Adrenal gland (tissue), 12 donors: ENCODE results near the gene FGGY. TPM values are rescaled to one million over a fixed set of nuclear protein-coding genes. Genes with fewer than 3 reads are reported as not detected.

Experiments
- DNase-seq, 7 donors: peaks; one replicate each; pipeline ENCODE4 v3.0.0-alpha.2; 2019 to 2020
- H3K27ac ChIP-seq, 5 donors: fragments of 200-600 bp; sonication (generic) in 4 of 5; 1 replicate in 3 of 5; 2 replicates in 2 of 5; pipeline versions ENCODE4 v1.5.1 to v1.8.0; 2016 to 2020; ENCODE audit warnings: mild to moderate bottlenecking in 1 of 5
- H3K27me3 ChIP-seq: fragments of 200-600 bp; 2 replicates; pipeline ENCODE4 v1.8.0; 2021
- H3K36me3 ChIP-seq, 2 donors: fragments of 200-600 bp; replicated peaks in 1 of 2; 1 replicate in 1 of 2; 2 replicates in 1 of 2; pipeline versions ENCODE4 v1.5.1 to v1.8.0; 2018 to 2022
- H3K4me1 ChIP-seq, 2 donors: fragments of 200-600 bp; replicated peaks in 1 of 2; 1 replicate in 1 of 2; 2 replicates in 1 of 2; pipeline versions ENCODE4 v1.5.1 to v1.8.0; 2018 to 2021
- H3K4me3 ChIP-seq, 4 donors: fragments of 200-600 bp; sonication (generic) in 3 of 4; one replicate each; pipeline ENCODE4 v1.5.1; 2016 to 2018
- H3K9me3 ChIP-seq, 3 donors: fragments of 200-600 bp; sonication (generic) in 1 of 3; replicated peaks in 1 of 3; 1 replicate in 2 of 3; 2 replicates in 1 of 3; pipeline versions ENCODE4 v1.5.1 to v1.8.0; 2016 to 2021
- POLR2A ChIP-seq, 2 donors: fragments of 450-650 bp; IDR thresholded peaks; one replicate each; pipeline ENCODE4 v1.6.1; 2017; ENCODE audit warnings: antibody characterized with exemption in 2 of 2, mild to moderate bottlenecking in 2 of 2, moderate library complexity in 1 of 2
- WGBS, 4 donors: extraction: QIAGEN DNeasy Blood & Tissue Kit in 2 of 4; methylation state at CpG; one replicate each; pipeline versions ENCODE4 v1.1.5 to v1.1.7; 2013 to 2017; 5-methylcytosine and 5-hydroxymethylcytosine counted together
- intact Hi-C, 2 donors: fragments of 100-400 bp; cut with DNase I; formaldehyde crosslinking; loops; one replicate each; pipeline versions ENCODE4 v1.14.1 to v1.15.0; 2022 to 2023
- polyA plus RNA-seq, 3 donors: library from polyadenylated mRNA; stranded (reverse); fragments of 200-250 nt in 2 of 3; fragments of 350-450 nt in 1 of 3; fragmentation: Illumina TruSeq in 1 of 3; extraction: RNeasy Lipid Tissue Mini Kit (QIAGEN cat#74804) in 1 of 3; gene quantifications; one replicate each; pipeline ENCODE4 v1.2.3, GENCODE V29; 2013 to 2014
- total RNA-seq, 9 donors: library from RNA; depleted of rRNA in 4 of 9; stranded (reverse); fragments of >200 nt in 4 of 9; fragments of 120-200 nt in 1 of 9; fragmentation: NEBNext Ultra II Directional in 1 of 9; extraction: Animal tissue kit (Norgen Biotek cat#: 25700) in 1 of 9; gene quantifications; one replicate each; pipeline versions ENCODE4 v1.1.0 to v1.2.4, GENCODE V29; 2013 to 2023
- TF ChIP-seq, protein P1 (sequence below), 6 experiments: fragments of 450-650 bp in 4 of 6; fragments of 200-600 bp in 2 of 6; sonication (generic) in 1 of 6; IDR thresholded peaks; 1 replicate in 5 of 6; 2 replicates in 1 of 6; pipeline versions ENCODE4 v1.5.1 to v1.8.0; 2016 to 2021; ENCODE audit warnings: antibody characterized with exemption in 6 of 6, mild to moderate bottlenecking in 2 of 6, moderate library complexity in 1 of 6
- donor health status: healthy with polysubstance abuse.
- donor health status: Bipolar disorder and iron deficiency.
- donor health status: DM: yes; HTN: yes; CAD: no.
- donor health status: DM: no; HTN: no; CAD: no.
- donor health status: DM: no; HTN: no; CAD: no.
- donor health status: DM: yes; HTN: yes; CAD: no.

FGGY gene
- total and polyA plus RNA-seq, 12 donors, result 7.4 to 75.5 (median 35.0) TPM

DNA sequence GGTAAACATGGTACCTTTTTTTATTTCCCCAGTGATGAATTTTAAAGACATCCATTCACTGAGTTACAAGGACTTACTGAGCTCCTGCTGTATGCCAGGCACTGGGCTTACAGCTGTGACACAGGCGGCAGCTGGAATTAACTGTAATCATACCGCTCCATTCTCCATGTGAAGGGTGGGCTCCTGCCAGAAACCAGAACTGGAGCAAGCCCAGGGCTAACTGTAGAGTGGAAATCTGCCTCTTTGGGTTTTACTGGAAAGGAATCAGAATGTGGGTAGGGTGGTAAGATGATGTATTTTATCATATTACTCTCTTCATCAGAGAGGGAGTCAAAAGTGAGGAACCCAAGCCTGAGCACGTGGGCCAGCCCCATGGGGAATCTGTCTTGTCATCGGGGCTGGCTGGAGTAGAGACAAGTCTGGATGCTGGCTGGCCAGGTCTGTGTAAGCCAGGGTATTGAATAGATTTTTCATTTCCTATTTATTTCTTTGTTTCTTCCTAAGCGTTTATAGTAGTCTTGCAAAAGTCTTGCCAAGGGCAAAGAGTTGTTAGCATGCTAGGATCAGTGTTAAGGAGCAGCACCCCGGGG is 21.5 kb downstream of the FGGY start:
- Histone ChIP-seq H3K27me3 (no peaks in the 10 kb centered on the region), H3K27ac (no peak overlapping the region), H3K4me1 (peaks cover 3 to 16% of the 10 kb centered on the region in 2 donors), H3K4me3 (no peak overlapping the region), H3K36me3 (no peaks in the 10 kb centered on the region), H3K9me3 (no peaks in the 10 kb centered on the region)
- intact Hi-C loops, result no loop called here
- no peak for DNase-seq
- WGBS, 4 donors, result 84 to 90% (median 85%) methylated on average over 6 of the region's 6 CpGs
- TF ChIP-seq POLR2A (IDR thresholded peaks at IDR 0.05), result no peak
- TF ChIP-seq, protein P1, sequence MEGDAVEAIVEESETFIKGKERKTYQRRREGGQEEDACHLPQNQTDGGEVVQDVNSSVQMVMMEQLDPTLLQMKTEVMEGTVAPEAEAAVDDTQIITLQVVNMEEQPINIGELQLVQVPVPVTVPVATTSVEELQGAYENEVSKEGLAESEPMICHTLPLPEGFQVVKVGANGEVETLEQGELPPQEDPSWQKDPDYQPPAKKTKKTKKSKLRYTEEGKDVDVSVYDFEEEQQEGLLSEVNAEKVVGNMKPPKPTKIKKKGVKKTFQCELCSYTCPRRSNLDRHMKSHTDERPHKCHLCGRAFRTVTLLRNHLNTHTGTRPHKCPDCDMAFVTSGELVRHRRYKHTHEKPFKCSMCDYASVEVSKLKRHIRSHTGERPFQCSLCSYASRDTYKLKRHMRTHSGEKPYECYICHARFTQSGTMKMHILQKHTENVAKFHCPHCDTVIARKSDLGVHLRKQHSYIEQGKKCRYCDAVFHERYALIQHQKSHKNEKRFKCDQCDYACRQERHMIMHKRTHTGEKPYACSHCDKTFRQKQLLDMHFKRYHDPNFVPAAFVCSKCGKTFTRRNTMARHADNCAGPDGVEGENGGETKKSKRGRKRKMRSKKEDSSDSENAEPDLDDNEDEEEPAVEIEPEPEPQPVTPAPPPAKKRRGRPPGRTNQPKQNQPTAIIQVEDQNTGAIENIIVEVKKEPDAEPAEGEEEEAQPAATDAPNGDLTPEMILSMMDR (IDR thresholded peaks at IDR 0.05), result no peak

DNA sequence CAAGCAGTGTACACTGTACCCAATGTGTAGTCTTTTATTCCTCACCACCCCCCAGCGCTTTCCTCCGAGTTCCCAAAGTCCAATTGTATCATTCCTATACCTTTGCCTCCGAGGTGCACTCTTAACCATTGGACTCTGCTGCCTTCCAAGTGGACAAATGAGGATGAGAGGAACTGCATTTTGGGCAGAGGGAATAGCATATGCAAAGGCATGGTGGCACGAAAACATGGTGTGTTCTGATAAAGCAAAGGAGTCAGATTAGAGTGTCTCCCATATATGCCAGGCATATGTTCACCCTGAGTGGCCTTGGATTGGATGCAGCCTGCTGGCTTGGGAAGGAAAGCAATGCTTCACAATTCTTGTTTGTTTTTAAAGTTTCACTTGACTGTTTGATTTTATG is 25.5 kb downstream of the FGGY start:
- no peak for DNase-seq
- TF ChIP-seq, protein P1 (IDR thresholded peaks at IDR 0.05), result no peak
- no peak for TF ChIP-seq POLR2A (IDR thresholded peaks at IDR 0.05)
- intact Hi-C loops, result no loop called here
- Histone ChIP-seq H3K4me3 (no peak overlapping the region), H3K27ac (no peak overlapping the region), H3K4me1 (peaks cover 3 to 11% of the 10 kb centered on the region in 2 donors), H3K27me3 (no peaks in the 10 kb centered on the region), H3K36me3 (no peaks in the 10 kb centered on the region), H3K9me3 (no peaks in the 10 kb centered on the region)
- 92 to 100% (median 97%) methylated on average over 4 of the region's 4 CpGs for WGBS, 4 donors

DNA sequence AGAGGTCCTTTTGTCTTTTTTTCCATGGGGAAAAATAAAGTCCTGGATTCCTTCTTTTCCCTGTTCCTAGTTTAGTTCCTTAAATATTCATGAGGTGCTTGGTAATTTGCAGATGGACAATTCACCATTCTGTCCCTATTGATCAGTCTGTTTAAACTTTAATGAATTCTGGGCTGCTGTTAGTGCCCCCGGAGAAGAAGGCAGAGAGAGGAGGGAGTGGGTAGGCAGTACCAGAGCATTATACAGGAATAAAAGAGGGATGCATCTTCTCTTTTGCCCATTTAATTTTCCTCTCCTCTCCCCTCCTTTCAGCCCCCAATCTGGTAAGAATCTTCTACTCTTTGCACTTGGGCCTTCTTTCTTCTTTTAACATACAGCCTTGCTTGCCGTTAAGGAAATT is 25.9 kb downstream of the FGGY start:
- Histone ChIP-seq H3K36me3 (no peaks in the 10 kb centered on the region), H3K4me3 (no peak overlapping the region), H3K27ac (no peak overlapping the region), H3K4me1 (peaks cover 3 to 11% of the 10 kb centered on the region in 2 donors), H3K27me3 (no peaks in the 10 kb centered on the region), H3K9me3 (no peaks in the 10 kb centered on the region)
- no peak for TF ChIP-seq POLR2A (IDR thresholded peaks at IDR 0.05)
- TF ChIP-seq, protein P1 (IDR thresholded peaks at IDR 0.05), result no peak
- 91 to 96% (median 94%) methylated on average over 2 of the region's 2 CpGs for WGBS, 4 donors
- intact Hi-C loops, result no loop called here
- no peak for DNase-seq

DNA sequence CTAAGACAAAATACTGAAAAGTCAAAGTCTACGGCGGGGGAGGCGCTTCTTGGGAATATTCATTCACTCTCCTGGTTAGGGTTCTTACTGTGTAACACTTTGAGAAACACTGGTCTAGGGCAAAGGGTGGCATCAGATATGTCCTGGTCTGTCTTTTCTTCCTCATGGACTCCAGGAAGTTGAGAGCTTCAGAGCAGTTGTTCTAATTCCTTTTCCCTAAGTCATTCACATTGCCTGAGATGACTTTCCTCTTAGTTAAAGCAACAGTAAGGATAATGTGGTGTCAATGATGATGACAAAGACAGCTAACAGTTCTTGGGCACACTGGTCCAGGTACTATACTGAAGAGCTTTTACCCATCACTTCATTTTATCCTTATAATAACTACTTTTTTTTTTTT is 27.0 kb downstream of the FGGY start:
- intact Hi-C loops, result no loop called here
- 96 to 100% (median 97%) methylated on average over 3 of the region's 3 CpGs for WGBS, 4 donors
- H3K36me3 ChIP-seq, result no peaks in the 10 kb centered on the region
- H3K4me1 ChIP-seq, result peaks cover under 1 to 2% of the 10 kb centered on the region in 2 donors
- TF ChIP-seq, protein P1 (IDR thresholded peaks at IDR 0.05), result no peak
- TF ChIP-seq POLR2A (IDR thresholded peaks at IDR 0.05), result no peak
- no peak overlapping the region for H3K27ac ChIP-seq
- H3K9me3 ChIP-seq, result no peaks in the 10 kb centered on the region
- H3K27me3 ChIP-seq, result no peaks in the 10 kb centered on the region
- DNase-seq, result no peak
- H3K4me3 ChIP-seq, result no peak overlapping the region
